Measurements from ENCODE around the gene MLLT3.

- TF ChIP-seq, protein P1, sequence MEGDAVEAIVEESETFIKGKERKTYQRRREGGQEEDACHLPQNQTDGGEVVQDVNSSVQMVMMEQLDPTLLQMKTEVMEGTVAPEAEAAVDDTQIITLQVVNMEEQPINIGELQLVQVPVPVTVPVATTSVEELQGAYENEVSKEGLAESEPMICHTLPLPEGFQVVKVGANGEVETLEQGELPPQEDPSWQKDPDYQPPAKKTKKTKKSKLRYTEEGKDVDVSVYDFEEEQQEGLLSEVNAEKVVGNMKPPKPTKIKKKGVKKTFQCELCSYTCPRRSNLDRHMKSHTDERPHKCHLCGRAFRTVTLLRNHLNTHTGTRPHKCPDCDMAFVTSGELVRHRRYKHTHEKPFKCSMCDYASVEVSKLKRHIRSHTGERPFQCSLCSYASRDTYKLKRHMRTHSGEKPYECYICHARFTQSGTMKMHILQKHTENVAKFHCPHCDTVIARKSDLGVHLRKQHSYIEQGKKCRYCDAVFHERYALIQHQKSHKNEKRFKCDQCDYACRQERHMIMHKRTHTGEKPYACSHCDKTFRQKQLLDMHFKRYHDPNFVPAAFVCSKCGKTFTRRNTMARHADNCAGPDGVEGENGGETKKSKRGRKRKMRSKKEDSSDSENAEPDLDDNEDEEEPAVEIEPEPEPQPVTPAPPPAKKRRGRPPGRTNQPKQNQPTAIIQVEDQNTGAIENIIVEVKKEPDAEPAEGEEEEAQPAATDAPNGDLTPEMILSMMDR (IDR thresholded peaks at IDR 0.05; ENCODE audit: insufficient read depth, low read length, poor library complexity, severe bottlenecking) = no peak
- no peak for TF ChIP-seq EZH2phosphoT487 (conservative IDR thresholded peaks at IDR 0.05; ENCODE audit: low read length)
Measured at GRCh38 chr9:20618361-20618802, 3.9 kb downstream of the MLLT3 start.

All from SU-DHL-6 (cell line).